GM21825 (cell line): ENCODE data around the gene EEF1A2.
"Not testable (repeated sequence)": the region's sequence is repeated elsewhere in the genome, so short reads cannot be mapped to it uniquely, and the experiment has no call there.

Experiments used
- ATAC-seq: cut with Tn5 transposase; IDR thresholded peaks from one replicate; pipeline ENCODE4 v1.9.1; 2021; ENCODE audit warnings: mild to moderate bottlenecking, moderate library complexity; ENCODE audit not compliant: unreplicated experiment

Gene EEF1A2

GRCh38 chr20:63521602-63522001 lies 22.7 kb upstream of the EEF1A2 start:
- no peak for ATAC-seq

GRCh38 chr20:63520934-63521601 lies 22.2 kb upstream of the EEF1A2 start:
- ATAC-seq, result peak; percentile 26

- ATAC-seq, result peak; percentile 51
These were observed 21.6 kb upstream of the EEF1A2 start, which contains the start of gene PPDPF for GRCh38 chr20:63520504-63520933. Gene PPDPF (plus strand): TSS chr20:63520765. CDS start chr20:63521309, 544 bp downstream.

- peak; percentile 42 for ATAC-seq
These were observed 21.0 kb upstream of the EEF1A2 start for GRCh38 chr20:63519668-63520503.

GRCh38 chr20:63518946-63519667 lies 20.2 kb upstream of the EEF1A2 start:
- ATAC-seq, result no peak

- ATAC-seq, result no peak
These were observed 19.5 kb upstream of the EEF1A2 start for GRCh38 chr20:63518351-63518861.

- ATAC-seq, result no peak
These were observed 18.8 kb upstream of the EEF1A2 start for GRCh38 chr20:63517376-63518309.

- not testable (repeated sequence) for ATAC-seq
These were observed 15.6 kb upstream of the EEF1A2 start for GRCh38 chr20:63514520-63514919.

GRCh38 chr20:63513207-63513606 lies 14.3 kb upstream of the EEF1A2 start:
- no peak for ATAC-seq

GRCh38 chr20:63509088-63509564 lies 10.2 kb upstream of the EEF1A2 start:
- no peak for ATAC-seq

- ATAC-seq, result no peak
These were observed 9.3 kb upstream of the EEF1A2 start for GRCh38 chr20:63508072-63508768.

GRCh38 chr20:63507083-63507743 lies 8.3 kb upstream of the EEF1A2 start:
- ATAC-seq, result no peak

- no peak for ATAC-seq
These were observed 6.8 kb upstream of the EEF1A2 start for GRCh38 chr20:63505723-63506122.

GRCh38 chr20:63505281-63505680 lies 6.4 kb upstream of the EEF1A2 start:
- ATAC-seq, result no peak

- ATAC-seq, result no peak
These were observed 5.8 kb upstream of the EEF1A2 start for GRCh38 chr20:63504642-63505041.

GRCh38 chr20:63503524-63503923 lies 4.6 kb upstream of the EEF1A2 start:
- no peak for ATAC-seq

GRCh38 chr20:63502671-63503172 lies 3.8 kb upstream of the EEF1A2 start:
- ATAC-seq, result no peak

- ATAC-seq, result no peak
These were observed 3.2 kb upstream of the EEF1A2 start for GRCh38 chr20:63501818-63502670.
